Mesenchymal stem cell (in vitro differentiated cells and primary cell): ENCODE data around the gene IL24.

ENCODE experiments used
- DNase-seq: peaks from one replicate; pipeline ENCODE4 v3.0.0-alpha.2; 2013
- H2AFZ ChIP-seq: one replicate; pipeline ENCODE4 v1.6.1; 2013; ENCODE audit warnings: low read depth, mild to moderate bottlenecking, control low read depth, inconsistent platforms, low read length, moderate library complexity
- H2AK5ac ChIP-seq: 2 replicates; pipeline ENCODE4 v1.6.1; 2013; ENCODE audit warnings: low read length, moderate library complexity, mild to moderate bottlenecking, inconsistent platforms; ENCODE audit not compliant: severe bottlenecking
- H2BK120ac ChIP-seq: one replicate; pipeline ENCODE4 v1.6.1; 2013; ENCODE audit warnings: low read depth, mild to moderate bottlenecking, inconsistent platforms, low read length, moderate library complexity
- H2BK12ac ChIP-seq, 2 experiments: one replicate each; pipeline ENCODE4 v1.6.1; 2013; ENCODE audit warnings: inconsistent platforms in 2 of 2, low read length in 2 of 2, mild to moderate bottlenecking in 2 of 2, moderate library complexity in 2 of 2, control low read depth in 1 of 2
- H2BK15ac ChIP-seq: one replicate; pipeline ENCODE4 v1.6.1; 2013; ENCODE audit warnings: mild to moderate bottlenecking, low read depth, inconsistent platforms; ENCODE audit not compliant: poor library complexity, severe bottlenecking
- H2BK5ac ChIP-seq: 2 replicates; pipeline ENCODE4 v1.6.1; 2013; ENCODE audit warnings: low read depth, mild to moderate bottlenecking, low read length, control low read depth, inconsistent platforms; ENCODE audit not compliant: poor library complexity, severe bottlenecking
- H3K14ac ChIP-seq, 2 experiments: one replicate each; pipeline ENCODE4 v1.6.1; 2013; ENCODE audit warnings: inconsistent platforms in 2 of 2, low read length in 2 of 2, control low read depth in 1 of 2, mild to moderate bottlenecking in 1 of 2, moderate library complexity in 1 of 2
- H3K18ac ChIP-seq, 2 experiments: one replicate each; pipeline ENCODE4 v1.6.1; 2013; ENCODE audit warnings: inconsistent platforms in 2 of 2, low read length in 2 of 2, control low read depth in 1 of 2, low read depth in 1 of 2, mild to moderate bottlenecking in 1 of 2
- H3K23ac ChIP-seq, 2 experiments: one replicate each; pipeline ENCODE4 v1.6.1; 2013; ENCODE audit warnings: inconsistent platforms in 2 of 2, low read length in 2 of 2, mild to moderate bottlenecking in 2 of 2, moderate library complexity in 2 of 2, control low read depth in 1 of 2
- H3K27ac ChIP-seq: 2 replicates; pipeline ENCODE4 v1.5.1; 2013; ENCODE audit warnings: mild to moderate bottlenecking, moderate library complexity, low read length, control low read depth, inconsistent platforms; ENCODE audit not compliant: poor library complexity, severe bottlenecking
- H3K27me3 ChIP-seq, 2 experiments: 2 replicates each; pipeline versions ENCODE4 v1.6.1 to v1.7.0; 2013; ENCODE audit warnings: low read length in 2 of 2, mild to moderate bottlenecking in 2 of 2, moderate library complexity in 2 of 2, control low read depth in 1 of 2, inconsistent platforms in 1 of 2; ENCODE audit not compliant: control insufficient read depth in 1 of 2, insufficient read depth in 1 of 2
- H3K36me3 ChIP-seq, 2 experiments: 2 replicates each; pipeline versions ENCODE4 v1.6.1 to v1.7.0; 2013; ENCODE audit warnings: low read length in 2 of 2, control low read depth in 1 of 2, inconsistent platforms in 1 of 2, low read depth in 1 of 2, mild to moderate bottlenecking in 1 of 2; ENCODE audit not compliant: insufficient read depth in 2 of 2, control insufficient read depth in 1 of 2
- H3K4ac ChIP-seq, 2 experiments: one replicate each; pipeline ENCODE4 v1.6.1; 2013; ENCODE audit warnings: inconsistent platforms in 2 of 2, low read length in 2 of 2, mild to moderate bottlenecking in 2 of 2, moderate library complexity in 2 of 2, control low read depth in 1 of 2, low read depth in 1 of 2
- H3K4me1 ChIP-seq: 2 replicates; pipeline ENCODE4 v1.6.1; 2013; ENCODE audit warnings: low read depth, low read length, control low read depth; ENCODE audit not compliant: control insufficient read depth, insufficient read depth
- H3K4me2 ChIP-seq: 2 replicates; pipeline ENCODE4 v1.6.1; 2013; ENCODE audit warnings: low read length, mild to moderate bottlenecking, inconsistent platforms; ENCODE audit not compliant: poor library complexity, severe bottlenecking
- H3K4me3 ChIP-seq, 2 experiments: 2 replicates each; pipeline versions ENCODE4 v1.5.1 to v1.7.0; 2013; ENCODE audit warnings: low read length in 2 of 2, mild to moderate bottlenecking in 2 of 2, control low read depth in 1 of 2, low read depth in 1 of 2; ENCODE audit not compliant: insufficient read depth in 1 of 2
- H3K79me1 ChIP-seq: replicated peaks from 2 replicates; pipeline ENCODE4 v1.6.1; 2013; ENCODE audit warnings: mild to moderate bottlenecking, control low read depth, low read length, inconsistent platforms; ENCODE audit not compliant: poor library complexity, severe bottlenecking
- H3K9ac ChIP-seq: 2 replicates; pipeline ENCODE4 v1.7.0; 2013; ENCODE audit warnings: mild to moderate bottlenecking, low read length, moderate library complexity
- H3K9me3 ChIP-seq: 2 replicates; pipeline ENCODE4 v1.7.0; 2013; ENCODE audit warnings: mild to moderate bottlenecking, low read length; ENCODE audit not compliant: control insufficient read depth
- H4K8ac ChIP-seq: one replicate; pipeline ENCODE4 v1.6.1; 2013; ENCODE audit warnings: inconsistent platforms, mild to moderate bottlenecking, low read length, moderate library complexity
- H4K91ac ChIP-seq: one replicate; pipeline ENCODE4 v1.6.1; 2013; ENCODE audit warnings: mild to moderate bottlenecking, low read length, inconsistent platforms
- WGBS: methylation state at CpG from one replicate; pipeline ENCODE4 v1.1.7; 2013; ENCODE audit warnings: mixed read lengths; 5-methylcytosine and 5-hydroxymethylcytosine counted together

Gene IL24

GRCh38 chr1:206878456-206878855 lies 18.8 kb upstream of the IL24 start:
- H3K4me1 ChIP-seq, result no peaks in the 10 kb centered on the region
- H2AK5ac ChIP-seq, result no peak overlapping the region
- H2AFZ ChIP-seq, result no peak overlapping the region
- H4K8ac ChIP-seq, result no peak overlapping the region
- no peak overlapping the region for H3K4me2 ChIP-seq
- no peak overlapping the region for H3K27ac ChIP-seq
- H2BK5ac ChIP-seq, result no peak overlapping the region
- no peak overlapping the region for H2BK120ac ChIP-seq
- no peak overlapping the region for H3K9ac ChIP-seq
- H2BK12ac ChIP-seq, result no peak overlapping the region
- H3K23ac ChIP-seq, result no peak overlapping the region
- no peak overlapping the region for H3K4ac ChIP-seq
- H3K36me3 ChIP-seq, result no peaks in the 10 kb centered on the region
- H3K18ac ChIP-seq, result no peak overlapping the region
- H3K79me1 ChIP-seq, result no peaks in the 10 kb centered on the region
- DNase-seq, result no peak
- no peak overlapping the region for H3K14ac ChIP-seq
- H3K9me3 ChIP-seq, result peaks cover 7% of the 10 kb centered on the region
- no peak overlapping the region for H2BK15ac ChIP-seq
- H3K27me3 ChIP-seq, result peaks cover 0 to 3% of the 10 kb centered on the region in 2 experiments
- no peak overlapping the region for H3K4me3 ChIP-seq
- no peak overlapping the region for H4K91ac ChIP-seq

- H2AFZ ChIP-seq, result no peak overlapping the region
These were observed 16.9 kb upstream of the IL24 start for GRCh38 chr1:206880314-206880713.

GRCh38 chr1:206882555-206882954 lies 14.7 kb upstream of the IL24 start:
- H2AFZ ChIP-seq, result no peak overlapping the region
- H2BK15ac ChIP-seq, result no peak overlapping the region
- H3K27ac ChIP-seq, result no peak overlapping the region
- no peak overlapping the region for H2BK5ac ChIP-seq
- WGBS, result 75% methylated on average over 2 of the region's 3 CpGs
- DNase-seq, result no peak
- H3K36me3 ChIP-seq, result no peaks in the 10 kb centered on the region
- H2AK5ac ChIP-seq, result no peak overlapping the region
- peaks cover 0 to 18% of the 10 kb centered on the region in 2 experiments for H3K27me3 ChIP-seq
- no peaks in the 10 kb centered on the region for H3K79me1 ChIP-seq
- no peak overlapping the region for H2BK120ac ChIP-seq
- no peak overlapping the region for H4K91ac ChIP-seq
- no peak overlapping the region for H3K23ac ChIP-seq
- no peak overlapping the region for H3K18ac ChIP-seq
- no peaks in the 10 kb centered on the region for H3K4me1 ChIP-seq
- no peak overlapping the region for H3K4me2 ChIP-seq
- no peak overlapping the region for H2BK12ac ChIP-seq
- no peak overlapping the region for H3K4me3 ChIP-seq
- H4K8ac ChIP-seq, result no peak overlapping the region
- peaks cover 7% of the 10 kb centered on the region for H3K9me3 ChIP-seq
- no peak overlapping the region for H3K14ac ChIP-seq
- no peak overlapping the region for H3K9ac ChIP-seq
- H3K4ac ChIP-seq, result no peak overlapping the region

More at GRCh38 chr1:206880314-206880713, 16.9 kb upstream of the IL24 start:
- Histone ChIP-seq H2BK5ac (no peak overlapping the region), H3K4ac (no peak overlapping the region), H3K36me3 (no peaks in the 10 kb centered on the region), H3K4me2 (no peak overlapping the region), H3K4me1 (no peaks in the 10 kb centered on the region), H4K91ac (no peak overlapping the region), H3K14ac (no peak overlapping the region), H2AK5ac (no peak overlapping the region), H3K9ac (no peak overlapping the region), H3K27me3 (peaks cover 0 to 12% of the 10 kb centered on the region in 2 experiments), H4K8ac (no peak overlapping the region), H2BK15ac (no peak overlapping the region), H3K27ac (no peak overlapping the region), H3K9me3 (peaks cover 7% of the 10 kb centered on the region), H3K79me1 (no peaks in the 10 kb centered on the region), H2BK12ac (no peak overlapping the region), H3K23ac (no peak overlapping the region), H3K4me3 (no peak overlapping the region), H3K18ac (no peak overlapping the region), H2BK120ac (no peak overlapping the region)
- no peak for DNase-seq
- 63% methylated on average over 2 of the region's 3 CpGs for WGBS

- no peak overlapping the region for H3K4me3 ChIP-seq
- no peak overlapping the region for H3K4me2 ChIP-seq
- H2BK120ac ChIP-seq, result no peak overlapping the region
- H3K9me3 ChIP-seq, result peaks cover 7% of the 10 kb centered on the region
- no peak overlapping the region for H2BK5ac ChIP-seq
- no peaks in the 10 kb centered on the region for H3K79me1 ChIP-seq
- no peak overlapping the region for H3K14ac ChIP-seq
- no peak overlapping the region for H2AFZ ChIP-seq
- no peaks in the 10 kb centered on the region for H3K4me1 ChIP-seq
- H4K8ac ChIP-seq, result no peak overlapping the region
- no peak overlapping the region for H3K18ac ChIP-seq
- no peak overlapping the region for H2BK15ac ChIP-seq
- no peak overlapping the region for H3K4ac ChIP-seq
- H3K27ac ChIP-seq, result no peak overlapping the region
- no peak overlapping the region for H4K91ac ChIP-seq
- no peak overlapping the region for H2AK5ac ChIP-seq
- H3K36me3 ChIP-seq, result no peaks in the 10 kb centered on the region
- no peak overlapping the region for H3K9ac ChIP-seq
- H3K23ac ChIP-seq, result no peak overlapping the region
- H3K27me3 ChIP-seq, result peaks cover 0 to 18% of the 10 kb centered on the region in 2 experiments
- no peak overlapping the region for H2BK12ac ChIP-seq
- no peak for DNase-seq
- 93% methylated on average over 1 of the region's 1 CpG for WGBS
These were observed 14.1 kb upstream of the IL24 start for GRCh38 chr1:206883160-206883559.
